ENCODE results near the gene JAZF1. TPM values are rescaled to one million over a fixed set of nuclear protein-coding genes. Genes with fewer than 3 reads are reported as not detected.

The JAZF1 gene
- polyA plus RNA-seq, 3 donors = 2.6 to 25.1 (median 8.3) TPM

GRCh38 chr7:28093623-28094232 lies 86.9 kb downstream of the JAZF1 start:
- H3K27ac ChIP-seq (ENCODE audit: low read depth, low read length) = no peak overlapping the region
- WGBS, 3 donors = 70 to 81% (median 77%) methylated on average over 9 of the region's 9 CpGs

- WGBS, 3 donors = 73 to 89% (median 86%) methylated on average over 1 of the region's 1 CpG
- H3K27ac ChIP-seq (ENCODE audit: low read depth, low read length) = no peak overlapping the region
These were observed 89.4 kb downstream of the JAZF1 start for GRCh38 chr7:28091190-28091589.

- H3K27ac ChIP-seq (ENCODE audit: low read depth, low read length) = no peak overlapping the region
- WGBS, 3 donors = 87 to 92% (median 89%) methylated on average over 6 of the region's 6 CpGs
These were observed 91.5 kb downstream of the JAZF1 start for GRCh38 chr7:28088901-28089714.

- no peak overlapping the region for H3K27ac ChIP-seq (ENCODE audit: low read depth, low read length)
- 35 to 84% (median 39%) methylated on average over 4 of the region's 4 CpGs for WGBS, 3 donors
These were observed 92.6 kb downstream of the JAZF1 start for GRCh38 chr7:28088032-28088431.

- H3K27ac ChIP-seq (ENCODE audit: low read depth, low read length) = no peak overlapping the region
- 45 to 66% (median 47%) methylated on average over 2 of the region's 2 CpGs for WGBS, 3 donors
These were observed 94.4 kb downstream of the JAZF1 start for GRCh38 chr7:28086198-28086597.

- no peak overlapping the region for H3K27ac ChIP-seq (ENCODE audit: low read depth, low read length)
- WGBS, 3 donors = 63 to 93% (median 67%) methylated on average over 6 of the region's 6 CpGs
These were observed 96.3 kb downstream of the JAZF1 start for GRCh38 chr7:28083998-28084985.

GRCh38 chr7:28083164-28083997 lies 97.2 kb downstream of the JAZF1 start:
- WGBS, 3 donors = 68 to 94% (median 69%) methylated on average over 8 of the region's 8 CpGs
- no peak overlapping the region for H3K27ac ChIP-seq (ENCODE audit: low read depth, low read length)

- no peak overlapping the region for H3K27ac ChIP-seq (ENCODE audit: low read depth, low read length)
- 69 to 95% (median 83%) methylated on average over 5 of the region's 5 CpGs for WGBS, 3 donors
These were observed 98.5 kb downstream of the JAZF1 start for GRCh38 chr7:28082071-28082470.

- H3K27ac ChIP-seq (ENCODE audit: low read depth, low read length) = no peak overlapping the region
- 24 to 68% (median 30%) methylated on average over 5 of the region's 5 CpGs for WGBS, 3 donors
These were observed 99.6 kb downstream of the JAZF1 start for GRCh38 chr7:28081016-28081415.

- no peak overlapping the region for H3K27ac ChIP-seq (ENCODE audit: low read depth, low read length)
- WGBS, 3 donors = 37 to 40% (median 39%) methylated on average over 7 of the region's 7 CpGs
These were observed 102.3 kb downstream of the JAZF1 start for GRCh38 chr7:28078036-28078901.

- no peak overlapping the region for H3K27ac ChIP-seq (ENCODE audit: low read depth, low read length)
These were observed 103.0 kb downstream of the JAZF1 start for GRCh38 chr7:28077616-28078015.

GRCh38 chr7:28076423-28077200 lies 104.0 kb downstream of the JAZF1 start:
- 64 to 93% (median 82%) methylated on average over 11 of the region's 11 CpGs for WGBS, 3 donors

More at GRCh38 chr7:28077616-28078015, 103.0 kb downstream of the JAZF1 start:
- 45 to 69% (median 55%) methylated on average over 2 of the region's 2 CpGs for WGBS, 3 donors

GRCh38 chr7:28075674-28076358 lies 104.8 kb downstream of the JAZF1 start:
- WGBS, 3 donors = 64 to 96% (median 84%) methylated on average over 3 of the region's 3 CpGs
- no peak overlapping the region for H3K27ac ChIP-seq (ENCODE audit: low read depth, low read length)

More at GRCh38 chr7:28076423-28077200, 104.0 kb downstream of the JAZF1 start:
- no peak overlapping the region for H3K27ac ChIP-seq (ENCODE audit: low read depth, low read length)

GRCh38 chr7:28072876-28073514 lies 107.6 kb downstream of the JAZF1 start:
- H3K27ac ChIP-seq (ENCODE audit: low read depth, low read length) = no peak overlapping the region
- WGBS, 3 donors = 93 to 96% (median 96%) methylated on average over 8 of the region's 8 CpGs

GRCh38 chr7:28071570-28071969 lies 109.0 kb downstream of the JAZF1 start:
- no peak overlapping the region for H3K27ac ChIP-seq (ENCODE audit: low read depth, low read length)
- 84 to 91% (median 90%) methylated on average over 6 of the region's 6 CpGs for WGBS, 3 donors
